HepG2 (cell line): ENCODE measurements around the gene CHMP6. TPM values are rescaled to one million over a fixed set of nuclear protein-coding genes. Genes with fewer than 3 reads are reported as not detected.
A peak's percentile ranks its signal among the peaks of the same experiment; 100 is the strongest.

ENCODE experiments used
- ATF7 ChIP-seq, 2 experiments: fragments of 450-650 bp in 1 of 2; sonication (generic) in 1 of 2; formaldehyde crosslinking in 1 of 2; IDR thresholded peaks; 2 replicates each; pipeline versions ENCODE4 v1.4.0 to v1.6.1; 2016 to 2020; ENCODE audit warnings: antibody characterized with exemption in 1 of 2, mild to moderate bottlenecking in 1 of 2, missing genetic modification reagents in 1 of 2
- CENPT ChIP-seq: sonication (generic); formaldehyde crosslinking; IDR thresholded peaks from 2 replicates; pipeline ENCODE4 v1.8.0; 2022; ENCODE audit warnings: low read depth, mild to moderate bottlenecking, moderate library complexity, missing genetic modification reagents
- EP300 ChIP-seq, 3 experiments: sonication (generic) in 1 of 3; formaldehyde crosslinking in 1 of 3; IDR thresholded peaks; 2 replicates each; pipeline versions ENCODE4 v1.5.1 to v1.6.1; 2011 to 2020; ENCODE audit warnings: low read depth in 2 of 3, low read length in 2 of 3, borderline replicate concordance in 1 of 3, improper control_type of control experiment in 1 of 3, mild to moderate bottlenecking in 1 of 3, missing genetic modification reagents in 1 of 3, moderate library complexity in 1 of 3
- MBNL3 ChIP-seq: fragments of 250-450 bp; sonication (Bioruptor Pico); conservative IDR thresholded peaks from 2 replicates; pipeline ENCODE4 v1.8.0; 2022; ENCODE audit warnings: mild to moderate bottlenecking, inconsistent platforms
- NR2F1 ChIP-seq, 2 experiments: fragments of 450-650 bp in 1 of 2; formaldehyde crosslinking in 1 of 2; IDR thresholded peaks; 2 replicates each; pipeline versions ENCODE4 v1.5.0 to v1.6.1; 2016 to 2020; ENCODE audit warnings: mild to moderate bottlenecking in 1 of 2, missing compliant biosample characterization in 1 of 2, missing genetic modification reagents in 1 of 2, moderate library complexity in 1 of 2
- NR2F2 ChIP-seq: IDR thresholded peaks from 2 replicates; pipeline ENCODE4 v1.6.1; 2012; ENCODE audit warnings: low read depth, inconsistent platforms, borderline replicate concordance
- SAP130 ChIP-seq: IDR thresholded peaks from 2 replicates; pipeline ENCODE4 v1.6.1; 2016; ENCODE audit warnings: low read depth
- SYNCRIP ChIP-seq: fragments of 200-400 bp; formaldehyde crosslinking; IDR thresholded peaks from 2 replicates; pipeline ENCODE4 v1.6.1; 2018; ENCODE audit warnings: mild to moderate bottlenecking, low read depth, low read length; ENCODE audit not compliant: insufficient read depth
- ZBTB7B ChIP-seq: sonication (generic); formaldehyde crosslinking; IDR thresholded peaks from 2 replicates; pipeline ENCODE4 v1.4.0; 2020; ENCODE audit warnings: missing genetic modification reagents
- ZMYM4 ChIP-seq: sonication (generic); formaldehyde crosslinking; IDR thresholded peaks from 2 replicates; pipeline ENCODE4 v1.8.1; 2023; ENCODE audit warnings: mild to moderate bottlenecking, missing genetic modification reagents
- ZNF224 ChIP-seq: sonication (generic); formaldehyde crosslinking; IDR thresholded peaks from 2 replicates; pipeline ENCODE4 v1.5.0; 2020; ENCODE audit warnings: mild to moderate bottlenecking, missing genetic modification reagents
- ZNF274 ChIP-seq: sonication (generic); formaldehyde crosslinking; IDR thresholded peaks from 2 replicates; pipeline ENCODE4 v1.5.1; 2020; ENCODE audit warnings: mild to moderate bottlenecking, missing genetic modification reagents
- ZNF543 ChIP-seq: sonication (generic); formaldehyde crosslinking; IDR thresholded peaks from 2 replicates; pipeline ENCODE4 v1.4.0; 2020; ENCODE audit warnings: mild to moderate bottlenecking, missing genetic modification reagents
- ZNF781 ChIP-seq: sonication (generic); formaldehyde crosslinking; IDR thresholded peaks from 2 replicates; pipeline ENCODE4 v1.5.1; 2020; ENCODE audit warnings: borderline replicate concordance, mild to moderate bottlenecking, missing genetic modification reagents; ENCODE audit errors: not compliant biosample characterization
- ZSCAN29 ChIP-seq: sonication (generic); formaldehyde crosslinking; conservative IDR thresholded peaks from 2 replicates; pipeline ENCODE4 v1.4.0; 2020; ENCODE audit warnings: mild to moderate bottlenecking, missing genetic modification reagents
- polyA plus RNA-seq, 8 experiments: library from polyadenylated mRNA; depleted of rRNA in 3 of 8; stranded (reverse) in 7 of 8; unstranded in 1 of 8; fragments of >200 nt; fragmentation: Illumina TruSeq in 4 of 8; extraction: Trizol in 4 of 8; gene quantifications; 2 replicates each; pipeline versions ENCODE4 v1.2.1 to v1.2.3, GENCODE V29; 2011 to 2016; ENCODE audit warnings: low read depth in 4 of 8, missing spikeins in 1 of 8, mixed read lengths in 1 of 8; ENCODE audit not compliant: insufficient read depth in 1 of 8
- total RNA-seq, 5 experiments: library from RNA; depleted of rRNA; stranded (reverse); fragments of >200 nt; fragmentation: Illumina TruSeq; extraction: Trizol; gene quantifications; 2 replicates each; pipeline ENCODE4 v1.2.3, GENCODE V29; 2016; ENCODE audit warnings: low read depth in 1 of 5
- TF ChIP-seq, protein P1 (sequence below): sonication (generic); formaldehyde crosslinking; IDR thresholded peaks from 2 replicates; pipeline ENCODE4 v1.4.0; 2020; ENCODE audit warnings: missing genetic modification reagents
- TF ChIP-seq, protein P2 (sequence below): IDR thresholded peaks from 2 replicates; pipeline ENCODE4 v1.6.1; 2016; ENCODE audit warnings: missing genetic modification reagents, missing compliant biosample characterization
- TF ChIP-seq, protein P3 (sequence below): sonication (generic); formaldehyde crosslinking; IDR thresholded peaks from 2 replicates; pipeline ENCODE4 v1.4.0; 2020; ENCODE audit warnings: mild to moderate bottlenecking, missing genetic modification reagents
- TF ChIP-seq, protein P4 (sequence below): IDR thresholded peaks from 2 replicates; pipeline ENCODE4 v1.6.1; 2016
- TF ChIP-seq, protein P5 (sequence below): sonication (generic); formaldehyde crosslinking; IDR thresholded peaks from 2 replicates; pipeline ENCODE4 v1.5.1; 2020; ENCODE audit warnings: missing genetic modification reagents, mild to moderate bottlenecking, borderline replicate concordance

Gene CHMP6
- total and polyA plus RNA-seq, 2 of the 13 experiments (the other 11 are each of a cell fraction or from before 2014, with no cell fraction given), result 11.1 to 24.2 TPM

DNA sequence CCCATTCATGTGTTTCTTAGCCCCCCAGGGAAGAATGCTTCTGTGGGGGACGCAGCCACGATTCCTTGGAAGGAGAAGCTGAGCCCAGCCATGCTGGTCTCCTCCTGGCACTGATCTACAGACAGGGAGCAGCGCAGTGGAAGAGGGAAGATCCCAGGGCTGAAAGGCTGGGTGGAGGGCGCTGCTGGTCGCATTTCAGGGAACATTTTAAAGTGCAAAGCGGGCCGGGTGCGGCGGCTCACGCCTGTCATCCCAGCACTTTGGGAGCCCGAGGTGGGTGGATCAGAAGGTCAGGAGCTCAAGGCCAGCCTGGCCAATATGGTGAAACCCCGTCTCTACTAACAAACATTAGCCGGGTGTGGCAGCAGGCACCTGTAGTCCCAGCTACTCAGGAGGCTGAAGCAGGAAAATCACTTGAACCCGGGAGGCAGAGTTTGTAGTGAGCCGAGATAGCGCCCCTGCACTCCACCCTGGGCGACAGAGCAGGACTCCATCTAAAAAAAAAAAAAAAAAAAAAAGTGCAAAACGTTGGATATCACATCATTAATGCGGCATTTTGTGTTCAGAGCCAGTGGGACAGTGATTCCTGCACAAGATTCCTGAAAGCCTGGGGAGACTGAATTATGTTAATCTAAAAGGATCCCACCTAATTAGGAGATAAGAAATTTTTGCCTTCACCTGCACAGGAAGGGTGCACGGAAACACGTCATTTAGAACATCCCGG lies 558 bp upstream of the CHMP6 start (continued):
- TF ChIP-seq ZSCAN29 (peak; percentile 76), ZMYM4 (CRISPR knock-in tag) (peak; percentile 8; the same call in 1 of the 2 replicates), SYNCRIP (no peak), ZNF543 (CRISPR knock-in tag) (peak; percentile 75), ZNF274 (0 out of 2 replicates have a peak, but pooled peaks have one; percentile 9), EP300 (IDR thresholded peaks at IDR 0.05; ENCODE audit: low read depth in 2 of 2, low read length in 2 of 2) (peak in 1 of 2 experiments; percentile 29; a peak in 1 of 4 replicates), EP300 (CRISPR knock-in tag; IDR thresholded peaks at IDR 0.05; ENCODE audit: borderline replicate concordance) (no peak), MBNL3 (CRISPR knock-in tag) (no peak), ZBTB7B (CRISPR knock-in tag) (peak; percentile 50; the same call in 1 of the 2 replicates), NR2F2 (peak; percentile 72), ZNF224 (no peak), ATF7 (IDR thresholded peaks at IDR 0.05) (no peak), ATF7 (CRISPR knock-in tag; IDR thresholded peaks at IDR 0.05) (0 out of 2 replicates have a peak, but pooled peaks have one; percentile 43), SAP130 (CRISPR knock-in tag) (peak; percentile 39), CENPT (CRISPR knock-in tag) (no peak), NR2F1 (CRISPR knock-in tag; IDR thresholded peaks at IDR 0.05) (peak; percentile 38 to 77; a peak in 2 of 4 replicates), ZNF781 (CRISPR knock-in tag) (peak; percentile 32)
- TF ChIP-seq, protein P1, sequence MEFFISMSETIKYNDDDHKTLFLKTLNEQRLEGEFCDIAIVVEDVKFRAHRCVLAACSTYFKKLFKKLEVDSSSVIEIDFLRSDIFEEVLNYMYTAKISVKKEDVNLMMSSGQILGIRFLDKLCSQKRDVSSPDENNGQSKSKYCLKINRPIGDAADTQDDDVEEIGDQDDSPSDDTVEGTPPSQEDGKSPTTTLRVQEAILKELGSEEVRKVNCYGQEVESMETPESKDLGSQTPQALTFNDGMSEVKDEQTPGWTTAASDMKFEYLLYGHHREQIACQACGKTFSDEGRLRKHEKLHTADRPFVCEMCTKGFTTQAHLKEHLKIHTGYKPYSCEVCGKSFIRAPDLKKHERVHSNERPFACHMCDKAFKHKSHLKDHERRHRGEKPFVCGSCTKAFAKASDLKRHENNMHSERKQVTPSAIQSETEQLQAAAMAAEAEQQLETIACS (CRISPR knock-in tag), result no peak
- TF ChIP-seq, protein P2, sequence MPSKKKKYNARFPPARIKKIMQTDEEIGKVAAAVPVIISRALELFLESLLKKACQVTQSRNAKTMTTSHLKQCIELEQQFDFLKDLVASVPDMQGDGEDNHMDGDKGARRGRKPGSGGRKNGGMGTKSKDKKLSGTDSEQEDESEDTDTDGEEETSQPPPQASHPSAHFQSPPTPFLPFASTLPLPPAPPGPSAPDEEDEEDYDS (CRISPR knock-in tag), result peak; percentile 26; the same call in 1 of the 2 replicates
- TF ChIP-seq, protein P3, sequence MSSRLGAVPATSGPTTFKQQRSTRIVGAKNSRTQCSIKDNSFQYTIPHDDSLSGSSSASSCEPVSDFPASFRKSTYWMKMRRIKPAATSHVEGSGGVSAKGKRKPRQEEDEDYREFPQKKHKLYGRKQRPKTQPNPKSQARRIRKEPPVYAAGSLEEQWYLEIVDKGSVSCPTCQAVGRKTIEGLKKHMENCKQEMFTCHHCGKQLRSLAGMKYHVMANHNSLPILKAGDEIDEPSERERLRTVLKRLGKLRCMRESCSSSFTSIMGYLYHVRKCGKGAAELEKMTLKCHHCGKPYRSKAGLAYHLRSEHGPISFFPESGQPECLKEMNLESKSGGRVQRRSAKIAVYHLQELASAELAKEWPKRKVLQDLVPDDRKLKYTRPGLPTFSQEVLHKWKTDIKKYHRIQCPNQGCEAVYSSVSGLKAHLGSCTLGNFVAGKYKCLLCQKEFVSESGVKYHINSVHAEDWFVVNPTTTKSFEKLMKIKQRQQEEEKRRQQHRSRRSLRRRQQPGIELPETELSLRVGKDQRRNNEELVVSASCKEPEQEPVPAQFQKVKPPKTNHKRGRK (CRISPR knock-in tag), result no peak
- TF ChIP-seq, protein P4, sequence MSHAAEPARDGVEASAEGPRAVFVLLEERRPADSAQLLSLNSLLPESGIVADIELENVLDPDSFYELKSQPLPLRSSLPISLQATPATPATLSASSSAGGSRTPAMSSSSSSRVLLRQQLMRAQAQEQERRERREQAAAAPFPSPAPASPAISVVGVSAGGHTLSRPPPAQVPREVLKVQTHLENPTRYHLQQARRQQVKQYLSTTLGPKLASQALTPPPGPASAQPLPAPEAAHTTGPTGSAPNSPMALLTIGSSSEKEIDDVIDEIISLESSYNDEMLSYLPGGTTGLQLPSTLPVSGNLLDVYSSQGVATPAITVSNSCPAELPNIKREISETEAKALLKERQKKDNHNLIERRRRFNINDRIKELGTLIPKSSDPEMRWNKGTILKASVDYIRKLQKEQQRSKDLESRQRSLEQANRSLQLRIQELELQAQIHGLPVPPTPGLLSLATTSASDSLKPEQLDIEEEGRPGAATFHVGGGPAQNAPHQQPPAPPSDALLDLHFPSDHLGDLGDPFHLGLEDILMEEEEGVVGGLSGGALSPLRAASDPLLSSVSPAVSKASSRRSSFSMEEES (CRISPR knock-in tag), result peak; percentile 6; the same call in 1 of the 2 replicates
- TF ChIP-seq, protein P5, sequence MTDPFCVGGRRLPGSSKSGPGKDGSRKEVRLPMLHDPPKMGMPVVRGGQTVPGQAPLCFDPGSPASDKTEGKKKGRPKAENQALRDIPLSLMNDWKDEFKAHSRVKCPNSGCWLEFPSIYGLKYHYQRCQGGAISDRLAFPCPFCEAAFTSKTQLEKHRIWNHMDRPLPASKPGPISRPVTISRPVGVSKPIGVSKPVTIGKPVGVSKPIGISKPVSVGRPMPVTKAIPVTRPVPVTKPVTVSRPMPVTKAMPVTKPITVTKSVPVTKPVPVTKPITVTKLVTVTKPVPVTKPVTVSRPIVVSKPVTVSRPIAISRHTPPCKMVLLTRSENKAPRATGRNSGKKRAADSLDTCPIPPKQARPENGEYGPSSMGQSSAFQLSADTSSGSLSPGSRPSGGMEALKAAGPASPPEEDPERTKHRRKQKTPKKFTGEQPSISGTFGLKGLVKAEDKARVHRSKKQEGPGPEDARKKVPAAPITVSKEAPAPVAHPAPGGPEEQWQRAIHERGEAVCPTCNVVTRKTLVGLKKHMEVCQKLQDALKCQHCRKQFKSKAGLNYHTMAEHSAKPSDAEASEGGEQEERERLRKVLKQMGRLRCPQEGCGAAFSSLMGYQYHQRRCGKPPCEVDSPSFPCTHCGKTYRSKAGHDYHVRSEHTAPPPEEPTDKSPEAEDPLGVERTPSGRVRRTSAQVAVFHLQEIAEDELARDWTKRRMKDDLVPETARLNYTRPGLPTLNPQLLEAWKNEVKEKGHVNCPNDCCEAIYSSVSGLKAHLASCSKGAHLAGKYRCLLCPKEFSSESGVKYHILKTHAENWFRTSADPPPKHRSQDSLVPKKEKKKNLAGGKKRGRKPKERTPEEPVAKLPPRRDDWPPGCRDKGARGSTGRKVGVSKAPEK (CRISPR knock-in tag), result no peak
